ENCODE results near the gene CNNM3. TPM values are rescaled to one million over a fixed set of nuclear protein-coding genes. Genes with fewer than 3 reads are reported as not detected.
A peak's percentile ranks its signal among the peaks of the same experiment; 100 is the strongest.

CNNM3 gene
- total and polyA plus RNA-seq, 4 donors: 7.2 to 31.4 (median 14.6) TPM

DNA sequence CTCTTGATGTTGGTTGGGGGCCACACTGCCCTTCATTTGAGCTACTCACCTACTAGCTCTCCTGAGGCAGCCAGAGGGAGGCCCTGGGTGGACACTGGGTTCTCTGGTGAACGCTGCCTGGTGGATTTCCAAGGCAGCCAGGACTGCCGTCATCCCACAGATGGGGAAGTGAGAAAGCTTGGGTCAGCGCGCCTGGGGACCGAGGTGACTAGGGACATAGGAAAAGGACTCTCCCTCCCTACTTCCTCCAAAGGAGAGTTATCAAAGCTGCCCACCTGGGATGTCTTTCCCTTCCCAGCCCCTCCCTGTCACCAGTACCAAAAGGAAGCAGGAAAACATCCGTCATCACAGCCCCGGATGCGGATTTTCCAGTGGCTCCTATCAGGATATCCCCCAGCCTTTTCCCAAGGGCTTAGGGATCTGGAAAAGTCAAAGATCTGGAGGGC, 57.6 kb downstream of the CNNM3 start:
- ATAC-seq (ENCODE audit: insufficient read depth, low FRiP score): no peak
- Histone ChIP-seq H3K27me3 (ENCODE audit: control insufficient read depth in 3 of 3, insufficient read depth in 3 of 3, low read length in 2 of 3) (no peaks in the 10 kb centered on the region), H3K9ac (ENCODE audit: insufficient read depth in 1 of 2, low read length in 2 of 2) (no peak overlapping the region), H3K9me3 (ENCODE audit: control insufficient read depth in 4 of 4, insufficient read depth in 3 of 4, low read length in 3 of 4) (no peaks in the 10 kb centered on the region), H3K36me3 (ENCODE audit: control insufficient read depth in 4 of 4, insufficient read depth in 4 of 4, low read length in 4 of 4) (no peaks in the 10 kb centered on the region), H3K27ac (ENCODE audit: low read depth in 1 of 2, low read length in 1 of 2) (peak overlapping the region; percentile 36 to 69), H3K4me3 (no peak overlapping the region), H3K4me1 (ENCODE audit: control insufficient read depth in 5 of 5, insufficient read depth in 5 of 5, low read length in 5 of 5) (peaks cover 0 to 33% (median 10%) of the 10 kb centered on the region in 5 donors)
- TF ChIP-seq, protein P1, sequence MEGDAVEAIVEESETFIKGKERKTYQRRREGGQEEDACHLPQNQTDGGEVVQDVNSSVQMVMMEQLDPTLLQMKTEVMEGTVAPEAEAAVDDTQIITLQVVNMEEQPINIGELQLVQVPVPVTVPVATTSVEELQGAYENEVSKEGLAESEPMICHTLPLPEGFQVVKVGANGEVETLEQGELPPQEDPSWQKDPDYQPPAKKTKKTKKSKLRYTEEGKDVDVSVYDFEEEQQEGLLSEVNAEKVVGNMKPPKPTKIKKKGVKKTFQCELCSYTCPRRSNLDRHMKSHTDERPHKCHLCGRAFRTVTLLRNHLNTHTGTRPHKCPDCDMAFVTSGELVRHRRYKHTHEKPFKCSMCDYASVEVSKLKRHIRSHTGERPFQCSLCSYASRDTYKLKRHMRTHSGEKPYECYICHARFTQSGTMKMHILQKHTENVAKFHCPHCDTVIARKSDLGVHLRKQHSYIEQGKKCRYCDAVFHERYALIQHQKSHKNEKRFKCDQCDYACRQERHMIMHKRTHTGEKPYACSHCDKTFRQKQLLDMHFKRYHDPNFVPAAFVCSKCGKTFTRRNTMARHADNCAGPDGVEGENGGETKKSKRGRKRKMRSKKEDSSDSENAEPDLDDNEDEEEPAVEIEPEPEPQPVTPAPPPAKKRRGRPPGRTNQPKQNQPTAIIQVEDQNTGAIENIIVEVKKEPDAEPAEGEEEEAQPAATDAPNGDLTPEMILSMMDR (IDR thresholded peaks at IDR 0.05; ENCODE audit: control extremely low read depth, extremely low read depth): no peak
- peak in 1 of 3 donors; percentile 40 for DNase-seq
- WGBS, 2 donors: 44 to 55% methylated on average over 8 of the region's 8 CpGs

DNA sequence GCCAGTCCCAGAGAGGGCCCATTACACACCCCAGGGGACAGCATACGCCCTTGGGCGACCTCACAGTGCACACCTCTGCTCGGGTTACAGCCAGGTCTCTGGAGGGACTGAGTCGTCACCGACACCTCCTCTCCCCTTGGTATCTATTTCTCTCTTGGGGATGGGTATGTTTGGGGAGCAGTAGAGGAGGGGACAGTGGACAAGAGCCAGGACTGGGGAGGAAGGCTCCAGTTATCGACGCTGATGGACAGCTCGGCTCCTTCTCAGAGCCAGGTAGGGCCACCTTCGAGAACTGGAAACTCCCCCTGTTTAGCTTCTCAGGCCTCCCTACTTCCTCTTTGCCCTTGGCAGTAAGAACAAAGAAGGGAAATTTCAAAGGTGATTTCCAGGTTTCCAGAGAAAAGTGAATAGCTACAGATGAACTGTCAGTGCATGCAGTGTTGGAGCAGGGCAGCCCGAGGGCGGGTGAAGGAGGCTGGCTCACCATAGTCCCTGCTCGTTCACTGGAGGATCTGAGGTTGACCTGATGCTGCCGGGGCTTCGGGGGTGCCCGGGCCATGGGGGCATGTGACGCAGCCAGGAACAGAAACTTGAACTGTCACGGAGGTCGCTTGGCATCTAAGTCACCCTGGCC, 58.2 kb downstream of the CNNM3 start:
- no peak overlapping the region for H3K9ac ChIP-seq (ENCODE audit: insufficient read depth in 1 of 2, low read length in 2 of 2)
- no peaks in the 10 kb centered on the region for H3K36me3 ChIP-seq (ENCODE audit: control insufficient read depth in 4 of 4, insufficient read depth in 4 of 4, low read length in 4 of 4)
- no peaks in the 10 kb centered on the region for H3K27me3 ChIP-seq (ENCODE audit: control insufficient read depth in 3 of 3, insufficient read depth in 3 of 3, low read length in 2 of 3)
- DNase-seq (no peak), ATAC-seq (ENCODE audit: insufficient read depth, low FRiP score) (no peak)
- TF ChIP-seq, protein P1 (IDR thresholded peaks at IDR 0.05; ENCODE audit: control extremely low read depth, extremely low read depth): no peak
- 42 to 50% methylated on average over 18 of the region's 18 CpGs for WGBS, 2 donors
- H3K4me1 ChIP-seq (ENCODE audit: control insufficient read depth in 5 of 5, insufficient read depth in 5 of 5, low read length in 5 of 5): peaks cover 0 to 33% (median 10%) of the 10 kb centered on the region in 5 donors
- H3K27ac ChIP-seq (ENCODE audit: low read depth in 1 of 2, low read length in 1 of 2): peak overlapping the region; percentile 28 to 36
- H3K4me3 ChIP-seq: no peak overlapping the region
- no peaks in the 10 kb centered on the region for H3K9me3 ChIP-seq (ENCODE audit: control insufficient read depth in 4 of 4, insufficient read depth in 3 of 4, low read length in 3 of 4)

DNA sequence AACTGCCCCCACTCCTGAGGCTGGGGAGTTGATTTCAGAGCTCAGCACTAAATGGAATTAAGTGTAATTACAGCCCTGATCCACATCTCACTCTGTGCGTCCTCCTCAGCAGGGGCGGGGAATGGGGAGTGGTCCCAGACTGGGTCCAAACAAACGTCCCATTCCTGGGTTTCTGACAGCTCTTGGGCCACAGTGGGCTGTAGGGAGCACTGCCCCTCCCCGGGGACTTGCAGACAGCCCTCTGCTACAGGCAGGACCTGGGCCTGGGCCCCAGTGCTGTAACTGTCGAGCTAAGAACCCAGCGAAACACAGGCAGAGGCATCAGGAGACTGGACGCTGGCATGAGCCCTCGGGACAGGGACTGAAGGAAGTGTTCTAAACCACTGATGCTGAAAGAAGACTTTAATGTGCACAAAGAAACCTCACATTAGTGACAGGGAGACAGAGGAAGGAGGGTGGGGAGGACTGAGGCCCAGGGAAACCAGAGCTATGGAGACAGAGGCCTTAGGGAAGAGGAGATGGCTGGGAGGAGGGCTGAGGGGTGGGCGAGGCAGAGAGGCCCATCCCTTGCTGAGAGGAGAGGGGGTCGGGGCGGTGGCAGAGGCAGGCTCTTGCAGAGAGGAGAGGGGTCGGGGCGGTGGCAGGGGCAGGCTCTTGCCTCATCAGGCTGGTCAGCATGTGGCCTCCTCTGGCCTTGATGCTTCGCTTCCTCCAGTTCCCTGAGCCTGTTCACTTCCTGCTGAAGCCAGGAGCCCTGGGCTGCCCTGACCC, 59.6 kb downstream of the CNNM3 start:
- Histone ChIP-seq H3K9me3 (ENCODE audit: control insufficient read depth in 4 of 4, insufficient read depth in 3 of 4, low read length in 3 of 4) (no peaks in the 10 kb centered on the region), H3K9ac (ENCODE audit: insufficient read depth in 1 of 2, low read length in 2 of 2) (no peak overlapping the region)

More for the DNA sequence above, 59.6 kb downstream of the CNNM3 start:
- DNase-seq (peak; percentile 66 to 75 (median 70)), ATAC-seq (ENCODE audit: insufficient read depth, low FRiP score) (no peak)
- WGBS, 2 donors: 80 to 84% methylated on average over 14 of the region's 14 CpGs
- H3K4me3 ChIP-seq: no peak overlapping the region
- no peak overlapping the region for H3K27ac ChIP-seq (ENCODE audit: low read depth in 1 of 2, low read length in 1 of 2)
- H3K4me1 ChIP-seq (ENCODE audit: control insufficient read depth in 5 of 5, insufficient read depth in 5 of 5, low read length in 5 of 5): peaks cover 0 to 28% (median 6%) of the 10 kb centered on the region in 5 donors
- no peaks in the 10 kb centered on the region for H3K36me3 ChIP-seq (ENCODE audit: control insufficient read depth in 4 of 4, insufficient read depth in 4 of 4, low read length in 4 of 4)
- no peaks in the 10 kb centered on the region for H3K27me3 ChIP-seq (ENCODE audit: control insufficient read depth in 3 of 3, insufficient read depth in 3 of 3, low read length in 2 of 3)
- TF ChIP-seq, protein P1 (IDR thresholded peaks at IDR 0.05; ENCODE audit: control extremely low read depth, extremely low read depth): no peak

Measured in lung (tissue), 12 donors.